ENCODE measurements around the gene PRSS48. TPM values are rescaled to one million over a fixed set of nuclear protein-coding genes. Genes with fewer than 3 reads are reported as not detected.
"Not testable (repeated sequence)": the region's sequence is repeated elsewhere in the genome, so short reads cannot be mapped to it uniquely, and the experiment has no call there.

PRSS48 gene
- total RNA-seq, 1 donor from 2014 or later: not detected

DNA sequence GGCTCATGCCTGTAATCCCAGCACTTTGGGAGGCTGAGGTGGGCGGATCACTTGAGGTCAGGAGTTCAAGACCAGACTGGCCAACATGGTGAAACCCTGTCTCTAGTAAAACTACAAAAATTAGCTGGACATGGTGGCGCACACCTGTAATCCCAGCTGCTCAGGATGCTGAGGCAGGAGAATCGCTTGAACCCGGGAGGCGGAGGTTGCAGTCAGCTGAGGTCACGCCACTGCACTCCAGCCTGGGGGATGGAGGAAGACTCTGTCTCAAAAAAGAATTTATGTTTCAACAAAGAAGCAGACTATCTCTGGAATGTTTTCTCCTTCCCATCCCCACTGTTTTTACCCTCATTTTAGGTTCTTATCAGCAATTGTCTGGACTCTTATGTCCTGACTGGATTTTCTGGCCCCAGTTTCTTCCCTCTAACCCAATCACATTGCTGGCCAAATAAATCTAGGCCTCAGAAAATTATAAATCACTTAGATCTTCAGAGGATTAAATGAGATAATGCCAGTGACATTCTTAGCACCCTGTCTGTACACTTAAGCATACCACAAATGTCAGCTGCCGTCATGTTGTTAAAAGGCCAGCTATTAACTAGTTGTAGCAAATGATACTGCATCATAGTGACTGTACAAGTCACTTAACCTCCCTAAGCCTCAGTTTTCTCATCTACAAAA, 44.9 kb upstream of the PRSS48 start:
- H3K27me3 ChIP-seq: no peaks in the 10 kb centered on the region
- H3K27ac ChIP-seq: no peak overlapping the region
- H3K4me3 ChIP-seq: no peak overlapping the region
- intact Hi-C loops (cut with DNase I): no loop called here
- no peaks in the 10 kb centered on the region for H3K9me3 ChIP-seq
- peaks cover 0 to 3% of the 10 kb centered on the region in 2 donors for H3K4me1 ChIP-seq
- no peaks in the 10 kb centered on the region for H3K36me3 ChIP-seq
- TF ChIP-seq, protein P1, sequence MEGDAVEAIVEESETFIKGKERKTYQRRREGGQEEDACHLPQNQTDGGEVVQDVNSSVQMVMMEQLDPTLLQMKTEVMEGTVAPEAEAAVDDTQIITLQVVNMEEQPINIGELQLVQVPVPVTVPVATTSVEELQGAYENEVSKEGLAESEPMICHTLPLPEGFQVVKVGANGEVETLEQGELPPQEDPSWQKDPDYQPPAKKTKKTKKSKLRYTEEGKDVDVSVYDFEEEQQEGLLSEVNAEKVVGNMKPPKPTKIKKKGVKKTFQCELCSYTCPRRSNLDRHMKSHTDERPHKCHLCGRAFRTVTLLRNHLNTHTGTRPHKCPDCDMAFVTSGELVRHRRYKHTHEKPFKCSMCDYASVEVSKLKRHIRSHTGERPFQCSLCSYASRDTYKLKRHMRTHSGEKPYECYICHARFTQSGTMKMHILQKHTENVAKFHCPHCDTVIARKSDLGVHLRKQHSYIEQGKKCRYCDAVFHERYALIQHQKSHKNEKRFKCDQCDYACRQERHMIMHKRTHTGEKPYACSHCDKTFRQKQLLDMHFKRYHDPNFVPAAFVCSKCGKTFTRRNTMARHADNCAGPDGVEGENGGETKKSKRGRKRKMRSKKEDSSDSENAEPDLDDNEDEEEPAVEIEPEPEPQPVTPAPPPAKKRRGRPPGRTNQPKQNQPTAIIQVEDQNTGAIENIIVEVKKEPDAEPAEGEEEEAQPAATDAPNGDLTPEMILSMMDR (IDR thresholded peaks at IDR 0.05): no peak
- no peak for DNase-seq (ENCODE audit: low spot score in 2 of 2)

DNA sequence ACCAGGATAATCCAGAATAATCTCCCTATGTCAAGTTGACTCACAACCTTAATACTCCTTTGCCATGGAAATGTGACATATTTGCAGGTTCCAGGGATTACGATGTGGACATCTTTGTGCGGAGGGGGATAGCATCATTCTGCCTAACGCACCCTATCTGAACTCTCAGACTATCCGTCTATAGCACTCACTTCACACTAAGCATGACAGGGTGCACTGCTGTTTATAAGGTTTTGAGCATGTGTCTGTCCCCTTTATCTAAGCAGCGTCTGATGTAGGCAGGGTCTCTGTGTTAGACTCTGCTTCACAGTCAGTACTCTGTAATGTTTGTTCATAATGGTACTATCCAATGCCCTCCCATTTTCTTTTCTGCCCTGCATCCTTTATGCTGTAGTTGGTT, 43.4 kb upstream of the PRSS48 start:
- intact Hi-C loops (cut with DNase I): no loop called here
- no peak overlapping the region for H3K4me3 ChIP-seq
- TF ChIP-seq, protein P1 (IDR thresholded peaks at IDR 0.05): no peak
- peaks cover 0 to 3% of the 10 kb centered on the region in 2 donors for H3K4me1 ChIP-seq
- H3K36me3 ChIP-seq: no peaks in the 10 kb centered on the region
- no peak overlapping the region for H3K27ac ChIP-seq
- DNase-seq (ENCODE audit: low spot score in 2 of 2): no peak
- H3K27me3 ChIP-seq: no peaks in the 10 kb centered on the region
- H3K9me3 ChIP-seq: no peaks in the 10 kb centered on the region

DNA sequence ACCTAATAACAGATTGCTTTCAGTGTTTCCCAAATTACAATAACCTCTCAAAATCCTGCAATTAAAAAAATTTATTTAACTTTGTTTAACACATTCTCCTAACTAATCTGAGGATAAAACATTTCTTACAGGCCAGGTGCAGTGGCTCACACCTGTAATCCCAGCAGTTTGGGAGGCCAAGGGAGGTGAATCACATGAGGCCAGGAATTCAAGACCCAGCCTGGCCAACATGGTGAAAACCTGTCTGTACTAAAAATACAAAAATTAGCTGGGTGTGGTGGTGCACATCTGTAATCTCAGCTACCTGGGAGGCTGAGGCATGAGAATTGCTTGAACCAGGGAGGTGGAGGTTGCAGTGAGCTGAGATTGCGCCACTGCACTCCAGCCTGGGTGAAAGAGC, 41.6 kb upstream of the PRSS48 start:
- intact Hi-C loops (cut with DNase I); H3K27ac ChIP-seq; H3K4me3 ChIP-seq; H3K27me3 ChIP-seq; H3K4me1 ChIP-seq; H3K9me3 ChIP-seq; DNase-seq (ENCODE audit: low spot score in 2 of 2); H3K36me3 ChIP-seq: not testable (repeated sequence)

GRCh38 chr4:151236036-151236435, 40.9 kb upstream of the PRSS48 start:
- Histone ChIP-seq H3K4me3 (no peak overlapping the region), H3K9me3 (no peaks in the 10 kb centered on the region), H3K4me1 (no peaks in the 10 kb centered on the region), H3K27me3 (no peaks in the 10 kb centered on the region), H3K36me3 (no peaks in the 10 kb centered on the region), H3K27ac (no peak overlapping the region)
- no peak for DNase-seq (ENCODE audit: low spot score in 2 of 2)
- TF ChIP-seq, protein P1 (IDR thresholded peaks at IDR 0.05): no peak
- intact Hi-C loops (cut with DNase I): no loop called here

- Histone ChIP-seq H3K4me1 (no peaks in the 10 kb centered on the region), H3K9me3 (no peaks in the 10 kb centered on the region), H3K4me3 (no peak overlapping the region), H3K27me3 (no peaks in the 10 kb centered on the region), H3K36me3 (no peaks in the 10 kb centered on the region), H3K27ac (no peak overlapping the region)
- TF ChIP-seq, protein P1 (IDR thresholded peaks at IDR 0.05): no peak
- DNase-seq (ENCODE audit: low spot score in 2 of 2): no peak
- intact Hi-C loops (cut with DNase I): no loop called here
Observed at GRCh38 chr4:151238477-151238876, 38.5 kb upstream of the PRSS48 start.

DNA sequence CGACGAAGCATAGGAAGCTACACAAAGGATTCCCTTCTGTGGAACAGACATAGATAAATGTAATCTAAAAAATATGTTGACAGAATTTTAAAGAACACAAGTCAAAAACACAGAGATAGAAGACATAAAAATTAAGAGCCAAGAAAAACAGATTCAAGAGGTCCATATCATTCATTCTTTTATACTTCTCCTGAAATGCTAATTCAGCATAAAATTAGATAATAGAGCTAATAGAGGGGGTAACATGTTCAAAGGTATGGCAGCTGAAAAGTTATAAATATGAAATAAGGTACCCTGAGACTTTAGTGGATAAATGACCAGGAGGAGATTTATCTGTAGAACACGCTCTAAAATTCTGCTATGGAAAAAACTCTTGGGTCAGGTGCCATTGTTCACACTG, 37.4 kb upstream of the PRSS48 start:
- no peaks in the 10 kb centered on the region for H3K36me3 ChIP-seq
- no peak for DNase-seq (ENCODE audit: low spot score in 2 of 2)
- TF ChIP-seq, protein P1 (IDR thresholded peaks at IDR 0.05): no peak
- H3K4me3 ChIP-seq: no peak overlapping the region
- intact Hi-C loops (cut with DNase I): no loop called here
- H3K9me3 ChIP-seq: no peaks in the 10 kb centered on the region
- no peaks in the 10 kb centered on the region for H3K27me3 ChIP-seq
- H3K27ac ChIP-seq: no peak overlapping the region
- H3K4me1 ChIP-seq: no peaks in the 10 kb centered on the region
